B cell (primary cell): ENCODE measurements around the gene PLCD3.

ENCODE experiments used
- EZH2 ChIP-seq: IDR thresholded peaks from 2 replicates; pipeline ENCODE4 v1.6.1; 2012; ENCODE audit warnings: borderline replicate concordance, low read depth, mild to moderate bottlenecking, moderate library complexity, low read length; ENCODE audit not compliant: insufficient read depth, poor library complexity, severe bottlenecking
- TF ChIP-seq, protein P1 (sequence below): fragments of 200-600 bp; IDR thresholded peaks from one replicate; pipeline ENCODE4 v1.8.0; 2022; ENCODE audit warnings: antibody characterized with exemption, mild to moderate bottlenecking

DNA sequence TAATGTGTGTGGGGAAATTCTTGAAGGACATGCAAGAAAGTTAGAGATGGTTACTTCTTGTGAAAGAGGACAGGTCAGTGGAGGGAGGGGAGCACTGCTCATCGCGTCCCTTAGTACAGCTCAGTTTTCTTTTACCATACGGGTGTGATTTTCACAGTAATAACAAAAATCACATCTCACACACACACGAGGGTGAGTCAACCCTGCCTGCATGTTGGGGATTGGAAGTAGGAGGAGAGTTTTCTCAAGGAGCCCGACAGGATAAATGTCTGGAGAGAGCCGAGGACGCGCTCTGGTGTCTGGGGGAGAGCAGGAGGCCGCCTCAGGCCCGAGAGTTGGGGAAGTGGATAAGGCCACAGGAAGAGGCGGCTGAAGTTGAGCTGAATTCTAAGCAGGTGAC lies 16.4 kb downstream of the PLCD3 start:
- TF ChIP-seq, protein P1, sequence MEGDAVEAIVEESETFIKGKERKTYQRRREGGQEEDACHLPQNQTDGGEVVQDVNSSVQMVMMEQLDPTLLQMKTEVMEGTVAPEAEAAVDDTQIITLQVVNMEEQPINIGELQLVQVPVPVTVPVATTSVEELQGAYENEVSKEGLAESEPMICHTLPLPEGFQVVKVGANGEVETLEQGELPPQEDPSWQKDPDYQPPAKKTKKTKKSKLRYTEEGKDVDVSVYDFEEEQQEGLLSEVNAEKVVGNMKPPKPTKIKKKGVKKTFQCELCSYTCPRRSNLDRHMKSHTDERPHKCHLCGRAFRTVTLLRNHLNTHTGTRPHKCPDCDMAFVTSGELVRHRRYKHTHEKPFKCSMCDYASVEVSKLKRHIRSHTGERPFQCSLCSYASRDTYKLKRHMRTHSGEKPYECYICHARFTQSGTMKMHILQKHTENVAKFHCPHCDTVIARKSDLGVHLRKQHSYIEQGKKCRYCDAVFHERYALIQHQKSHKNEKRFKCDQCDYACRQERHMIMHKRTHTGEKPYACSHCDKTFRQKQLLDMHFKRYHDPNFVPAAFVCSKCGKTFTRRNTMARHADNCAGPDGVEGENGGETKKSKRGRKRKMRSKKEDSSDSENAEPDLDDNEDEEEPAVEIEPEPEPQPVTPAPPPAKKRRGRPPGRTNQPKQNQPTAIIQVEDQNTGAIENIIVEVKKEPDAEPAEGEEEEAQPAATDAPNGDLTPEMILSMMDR: no peak
- TF ChIP-seq EZH2: no peak
